SK-N-SH (cell line): ENCODE data around the gene SULT1B1. TPM values are rescaled to one million over a fixed set of nuclear protein-coding genes. Genes with fewer than 3 reads are reported as not detected.

Experiments
- CTCF ChIA-PET: fragments of 300-600, 350-600 bp; formaldehyde crosslinking; extraction: SDS; loops from one replicate; lab custom pipeline; 2021; lab: Yijun Ruan, JAX
- POLR2A ChIA-PET: fragments of 350-600 bp; sonication (Branson Sonifier 250); formaldehyde crosslinking; extraction: SDS; loops from one replicate; lab custom pipeline; 2020; ENCODE audit warnings: antibody characterized with exemption, inconsistent platforms; lab: Yijun Ruan, JAX
- DNase-seq: peaks from one replicate; pipeline ENCODE4 v3.0.0; 2012
- H2AFZ ChIP-seq: fragments of 200-600 bp; sonication (generic); 2 replicates; pipeline ENCODE4 v1.8.1; 2016; ENCODE audit warnings: antibody characterized with exemption, mild to moderate bottlenecking, low read depth
- H3F3A ChIP-seq: fragments of 200-600 bp; sonication (generic); replicated peaks from 2 replicates; pipeline ENCODE3; 2016; ENCODE audit warnings: antibody characterized with exemption, mild to moderate bottlenecking; ENCODE audit not compliant: insufficient read depth
- H3K27ac ChIP-seq, 2 experiments: fragments of 200-500 bp in 1 of 2; fragments of 200-600 bp in 1 of 2; sonication (Bioruptor generic) in 1 of 2; sonication (generic), shearing (Covaris generic) in 1 of 2; 2 replicates each; pipeline versions ENCODE4 v1.5.1 to v1.6.1; 2014 to 2016; ENCODE audit warnings: low read depth in 2 of 2, inconsistent platforms in 1 of 2, low read length in 1 of 2, mild to moderate bottlenecking in 1 of 2, mixed read lengths in 1 of 2
- H3K27me3 ChIP-seq: fragments of 200-600 bp; sonication (generic), shearing (Covaris generic); 2 replicates; pipeline ENCODE4 v1.6.1; 2016; ENCODE audit warnings: mixed run types; ENCODE audit not compliant: insufficient read depth
- H3K36me3 ChIP-seq, 2 experiments: fragments of 200-500 bp in 1 of 2; fragments of 200-600 bp in 1 of 2; sonication (Bioruptor generic) in 1 of 2; sonication (generic) in 1 of 2; replicated peaks in 1 of 2; 2 replicates each; pipeline versions ENCODE3 to v1.5.1; 2014 to 2016; ENCODE audit warnings: low read length in 1 of 2, mild to moderate bottlenecking in 1 of 2; ENCODE audit not compliant: insufficient read depth in 2 of 2, control insufficient read depth in 1 of 2
- H3K4me1 ChIP-seq, 2 experiments: fragments of 200-500 bp in 1 of 2; fragments of 200-600 bp in 1 of 2; sonication (Bioruptor generic) in 1 of 2; sonication (generic), shearing (Covaris generic) in 1 of 2; 2 replicates each; pipeline versions ENCODE4 v1.5.1 to v1.6.1; 2014 to 2016; ENCODE audit warnings: low read depth in 1 of 2, low read length in 1 of 2, mixed run types in 1 of 2; ENCODE audit not compliant: insufficient read depth in 2 of 2, control insufficient read depth in 1 of 2
- H3K4me2 ChIP-seq: fragments of 200-600 bp; sonication (generic), shearing (Covaris generic); 2 replicates; pipeline ENCODE4 v1.6.1; 2017; ENCODE audit warnings: mixed run types
- H3K4me3 ChIP-seq, 2 experiments: fragments of 200-500 bp in 1 of 2; fragments of 200-600 bp in 1 of 2; sonication (Bioruptor generic) in 1 of 2; sonication (generic), shearing (Covaris generic) in 1 of 2; 2 replicates each; pipeline versions ENCODE4 v1.5.1 to v1.8.1; 2014 to 2016; ENCODE audit warnings: low read depth in 2 of 2, inconsistent platforms in 1 of 2, low read length in 1 of 2, mild to moderate bottlenecking in 1 of 2, mixed read lengths in 1 of 2, moderate library complexity in 1 of 2
- H3K79me2 ChIP-seq: fragments of 200-600 bp; sonication (generic); 2 replicates; pipeline ENCODE4 v1.8.1; 2017; ENCODE audit warnings: mild to moderate bottlenecking; ENCODE audit not compliant: insufficient read depth
- H3K9ac ChIP-seq: fragments of 200-600 bp; sonication (generic); 2 replicates; pipeline ENCODE4 v1.6.1; 2017; ENCODE audit warnings: mixed run types
- H3K9me2 ChIP-seq: fragments of 200-600 bp; sonication (generic); 2 replicates; pipeline ENCODE4 v1.6.1; 2017; ENCODE audit warnings: mixed run types
- H3K9me3 ChIP-seq: fragments of 200-600 bp; sonication (generic); 2 replicates; pipeline ENCODE4 v1.6.1; 2017; ENCODE audit warnings: mixed run types, mild to moderate bottlenecking, moderate library complexity
- H4K20me1 ChIP-seq: fragments of 200-600 bp; sonication (generic); 2 replicates; pipeline ENCODE4 v1.6.1; 2017; ENCODE audit warnings: mild to moderate bottlenecking, mixed run types; ENCODE audit not compliant: insufficient read depth
- CHD2 ChIP-seq: fragments of 150-350 bp; IDR thresholded peaks from 2 replicates; pipeline ENCODE4 v1.6.1; 2018; ENCODE audit warnings: low read length; ENCODE audit not compliant: partially characterized antibody
- EZH2phosphoT487 ChIP-seq: fragments of 200-600 bp; sonication (generic); IDR thresholded peaks from 2 replicates; pipeline ENCODE4 v1.6.1; 2017; ENCODE audit warnings: low read depth, mixed run types, mild to moderate bottlenecking, antibody characterized with exemption, moderate library complexity, borderline replicate concordance
- GATA2 ChIP-seq: sonication (generic); formaldehyde crosslinking; IDR thresholded peaks from 2 replicates; pipeline ENCODE4 v1.5.0; 2020; ENCODE audit warnings: mild to moderate bottlenecking, missing genetic modification reagents
- MXI1 ChIP-seq: IDR thresholded peaks from 2 replicates; pipeline ENCODE4 v1.6.1; 2012; ENCODE audit warnings: mild to moderate bottlenecking, low read depth, low read length, improper control_type of control experiment
- RXRA ChIP-seq: IDR thresholded peaks from 2 replicates; pipeline ENCODE4 v1.4.0; 2012; ENCODE audit warnings: low read depth, mild to moderate bottlenecking, borderline replicate concordance
- TEAD4 ChIP-seq: IDR thresholded peaks from 2 replicates; pipeline ENCODE4 v1.4.0; 2012; ENCODE audit warnings: mild to moderate bottlenecking, borderline replicate concordance; ENCODE audit not compliant: insufficient read depth
- polyA plus RNA-seq, 3 experiments: library from polyadenylated mRNA; depleted of rRNA; stranded (reverse); fragments of >200 nt; gene quantifications; 2 replicates each; pipeline ENCODE4 v1.2.3, GENCODE V29; 2012
- TF ChIP-seq, protein P1 (sequence below): IDR thresholded peaks from 2 replicates; pipeline ENCODE4 v1.4.0; 2012; ENCODE audit warnings: low read depth
- TF ChIP-seq, protein P2 (sequence below): fragments of 150-350 bp; IDR thresholded peaks from 2 replicates; pipeline ENCODE4 v1.6.1; 2017; ENCODE audit warnings: antibody characterized with exemption, low read length, low read depth, borderline replicate concordance
- TF ChIP-seq, protein P3 (sequence below): fragments of 200-600 bp; sonication (generic); IDR thresholded peaks from 2 replicates; pipeline ENCODE4 v1.6.1; 2017; ENCODE audit warnings: antibody characterized with exemption, mild to moderate bottlenecking, moderate library complexity
- TF ChIP-seq, protein P4 (sequence below): fragments of 150-350 bp; IDR thresholded peaks from 2 replicates; pipeline ENCODE4 v1.6.1; 2016; ENCODE audit warnings: mild to moderate bottlenecking, low read depth, low read length
- TF ChIP-seq, protein P5 (sequence below): IDR thresholded peaks from 2 replicates; pipeline ENCODE4 v1.4.0; 2012; ENCODE audit warnings: low read depth, borderline replicate concordance

Gene SULT1B1
- polyA plus RNA-seq, 1 of the 3 experiments (the other 2 are of a cell fraction), result 14.7 TPM

DNA sequence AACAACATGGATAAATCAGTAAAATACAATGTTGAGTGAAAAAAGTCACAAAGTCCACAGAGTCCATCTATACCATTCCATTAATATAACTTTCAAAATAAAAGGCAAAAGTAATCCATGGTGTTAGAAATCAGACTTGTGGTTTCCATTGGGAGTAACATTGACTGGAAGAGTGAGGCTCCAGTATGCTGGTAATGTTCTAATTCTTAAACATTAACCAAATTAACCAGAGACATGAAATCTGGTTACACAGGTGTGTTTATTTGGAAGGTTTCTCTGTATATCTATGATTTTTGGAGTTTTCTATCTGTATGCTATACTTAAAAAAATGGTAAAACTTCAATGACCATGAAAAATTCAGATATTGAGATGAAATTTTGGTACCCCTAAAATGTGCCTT is 42.6 kb downstream of the SULT1B1 start:
- peak overlapping the region; percentile 50 to 72; a peak in 2 of 4 replicates for H3K27ac ChIP-seq
- no peak overlapping the region for H3K4me2 ChIP-seq
- no peak overlapping the region for H2AFZ ChIP-seq
- CTCF ChIA-PET, result no interaction called here
- TF ChIP-seq GATA2 (CRISPR knock-in tag) (no peak), EZH2phosphoT487 (no peak), MXI1 (no peak), CHD2 (no peak), TEAD4 (no peak), RXRA (no peak)
- TF ChIP-seq, protein P1, sequence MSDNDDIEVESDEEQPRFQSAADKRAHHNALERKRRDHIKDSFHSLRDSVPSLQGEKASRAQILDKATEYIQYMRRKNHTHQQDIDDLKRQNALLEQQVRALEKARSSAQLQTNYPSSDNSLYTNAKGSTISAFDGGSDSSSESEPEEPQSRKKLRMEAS, result no peak
- TF ChIP-seq, protein P2, sequence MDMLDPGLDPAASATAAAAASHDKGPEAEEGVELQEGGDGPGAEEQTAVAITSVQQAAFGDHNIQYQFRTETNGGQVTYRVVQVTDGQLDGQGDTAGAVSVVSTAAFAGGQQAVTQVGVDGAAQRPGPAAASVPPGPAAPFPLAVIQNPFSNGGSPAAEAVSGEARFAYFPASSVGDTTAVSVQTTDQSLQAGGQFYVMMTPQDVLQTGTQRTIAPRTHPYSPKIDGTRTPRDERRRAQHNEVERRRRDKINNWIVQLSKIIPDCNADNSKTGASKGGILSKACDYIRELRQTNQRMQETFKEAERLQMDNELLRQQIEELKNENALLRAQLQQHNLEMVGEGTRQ, result no peak
- TF ChIP-seq, protein P3, sequence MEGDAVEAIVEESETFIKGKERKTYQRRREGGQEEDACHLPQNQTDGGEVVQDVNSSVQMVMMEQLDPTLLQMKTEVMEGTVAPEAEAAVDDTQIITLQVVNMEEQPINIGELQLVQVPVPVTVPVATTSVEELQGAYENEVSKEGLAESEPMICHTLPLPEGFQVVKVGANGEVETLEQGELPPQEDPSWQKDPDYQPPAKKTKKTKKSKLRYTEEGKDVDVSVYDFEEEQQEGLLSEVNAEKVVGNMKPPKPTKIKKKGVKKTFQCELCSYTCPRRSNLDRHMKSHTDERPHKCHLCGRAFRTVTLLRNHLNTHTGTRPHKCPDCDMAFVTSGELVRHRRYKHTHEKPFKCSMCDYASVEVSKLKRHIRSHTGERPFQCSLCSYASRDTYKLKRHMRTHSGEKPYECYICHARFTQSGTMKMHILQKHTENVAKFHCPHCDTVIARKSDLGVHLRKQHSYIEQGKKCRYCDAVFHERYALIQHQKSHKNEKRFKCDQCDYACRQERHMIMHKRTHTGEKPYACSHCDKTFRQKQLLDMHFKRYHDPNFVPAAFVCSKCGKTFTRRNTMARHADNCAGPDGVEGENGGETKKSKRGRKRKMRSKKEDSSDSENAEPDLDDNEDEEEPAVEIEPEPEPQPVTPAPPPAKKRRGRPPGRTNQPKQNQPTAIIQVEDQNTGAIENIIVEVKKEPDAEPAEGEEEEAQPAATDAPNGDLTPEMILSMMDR, result no peak
- TF ChIP-seq, protein P4, sequence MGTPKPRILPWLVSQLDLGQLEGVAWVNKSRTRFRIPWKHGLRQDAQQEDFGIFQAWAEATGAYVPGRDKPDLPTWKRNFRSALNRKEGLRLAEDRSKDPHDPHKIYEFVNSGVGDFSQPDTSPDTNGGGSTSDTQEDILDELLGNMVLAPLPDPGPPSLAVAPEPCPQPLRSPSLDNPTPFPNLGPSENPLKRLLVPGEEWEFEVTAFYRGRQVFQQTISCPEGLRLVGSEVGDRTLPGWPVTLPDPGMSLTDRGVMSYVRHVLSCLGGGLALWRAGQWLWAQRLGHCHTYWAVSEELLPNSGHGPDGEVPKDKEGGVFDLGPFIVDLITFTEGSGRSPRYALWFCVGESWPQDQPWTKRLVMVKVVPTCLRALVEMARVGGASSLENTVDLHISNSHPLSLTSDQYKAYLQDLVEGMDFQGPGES, result no peak
- TF ChIP-seq, protein P5, sequence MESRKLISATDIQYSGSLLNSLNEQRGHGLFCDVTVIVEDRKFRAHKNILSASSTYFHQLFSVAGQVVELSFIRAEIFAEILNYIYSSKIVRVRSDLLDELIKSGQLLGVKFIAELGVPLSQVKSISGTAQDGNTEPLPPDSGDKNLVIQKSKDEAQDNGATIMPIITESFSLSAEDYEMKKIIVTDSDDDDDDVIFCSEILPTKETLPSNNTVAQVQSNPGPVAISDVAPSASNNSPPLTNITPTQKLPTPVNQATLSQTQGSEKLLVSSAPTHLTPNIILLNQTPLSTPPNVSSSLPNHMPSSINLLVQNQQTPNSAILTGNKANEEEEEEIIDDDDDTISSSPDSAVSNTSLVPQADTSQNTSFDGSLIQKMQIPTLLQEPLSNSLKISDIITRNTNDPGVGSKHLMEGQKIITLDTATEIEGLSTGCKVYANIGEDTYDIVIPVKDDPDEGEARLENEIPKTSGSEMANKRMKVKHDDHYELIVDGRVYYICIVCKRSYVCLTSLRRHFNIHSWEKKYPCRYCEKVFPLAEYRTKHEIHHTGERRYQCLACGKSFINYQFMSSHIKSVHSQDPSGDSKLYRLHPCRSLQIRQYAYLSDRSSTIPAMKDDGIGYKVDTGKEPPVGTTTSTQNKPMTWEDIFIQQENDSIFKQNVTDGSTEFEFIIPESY, result no peak
- TF ChIP-seq, all 33 proteins: peak for 0
- Histone ChIP-seq H3K9me3 (no peaks in the 10 kb centered on the region), H3K4me3 (no peak overlapping the region), H3F3A (peaks cover 5% of the 10 kb centered on the region), H3K36me3 (peaks cover 0 to 6% of the 10 kb centered on the region in 2 experiments), H3K79me2 (no peaks in the 10 kb centered on the region), H3K4me1 (0 out of 4 replicates have a peak, but pooled peaks cover 0 to 7% of the 10 kb centered on the region in 2 experiments), H4K20me1 (no peaks in the 10 kb centered on the region), H3K27me3 (no peaks in the 10 kb centered on the region), H3K9me2 (peaks cover 5% of the 10 kb centered on the region; the same call in 1 of the 2 replicates), H3K9ac (no peak overlapping the region)
- POLR2A ChIA-PET, result no interaction called here
- no peak for DNase-seq
